H1 (cell line): ENCODE results near the gene ESRRB. TPM values are rescaled to one million over a fixed set of nuclear protein-coding genes. Genes with fewer than 3 reads are reported as not detected.

Experiments
- CTCF ChIA-PET: fragments of 300-600 bp; sonication (Branson Sonifier 250); formaldehyde crosslinking; loops from one replicate; lab custom pipeline; 2021; ENCODE audit not compliant: partially characterized antibody; lab: Charles Lee
- POLR2A ChIA-PET: fragments of 300-600 bp; sonication (Branson Sonifier 250); formaldehyde crosslinking; loops from one replicate; lab custom pipeline; 2021; ENCODE audit warnings: inconsistent platforms; ENCODE audit not compliant: partially characterized antibody; lab: Charles Lee
- DNase-seq, 2 experiments: peaks; one replicate each; pipeline versions ENCODE4 v3.0.0 to v3.0.0-alpha.2; 2010 to 2022; ENCODE audit warnings: low spot score in 2 of 2, low read depth in 1 of 2, mixed read lengths in 1 of 2
- FAIRE-seq: peaks from 2 replicates; lab custom pipeline; 2011; peaks lifted over from hg19 to GRCh38; lab: Jason Lieb, UNC
- H2AFZ ChIP-seq: 2 replicates; pipeline ENCODE4 v1.8.1; 2012; ENCODE audit warnings: low read length, inconsistent platforms
- H2AK5ac ChIP-seq: 2 replicates; pipeline ENCODE4 v1.6.1; 2013; ENCODE audit warnings: low read depth, low read length
- H2BK120ac ChIP-seq: replicated peaks from 2 replicates; pipeline ENCODE3; 2013; ENCODE audit warnings: low read depth, low read length, inconsistent platforms
- H2BK12ac ChIP-seq: 2 replicates; pipeline ENCODE4 v1.6.1; 2013; ENCODE audit warnings: low read depth, low read length
- H2BK15ac ChIP-seq: 2 replicates; pipeline ENCODE4 v1.6.1; 2013; ENCODE audit warnings: low read length
- H2BK20ac ChIP-seq: 2 replicates; pipeline ENCODE4 v1.6.1; 2013; ENCODE audit warnings: low read length
- H2BK5ac ChIP-seq: 2 replicates; pipeline ENCODE4 v1.6.1; 2013; ENCODE audit warnings: low read depth, low read length
- H3K14ac ChIP-seq: 2 replicates; pipeline ENCODE4 v1.6.1; 2013; ENCODE audit warnings: inconsistent platforms; ENCODE audit not compliant: insufficient read length
- H3K18ac ChIP-seq: 2 replicates; pipeline ENCODE4 v1.6.1; 2013; ENCODE audit warnings: low read length; ENCODE audit errors: extremely low read depth
- H3K23ac ChIP-seq: 2 replicates; pipeline ENCODE4 v1.6.1; 2013; ENCODE audit warnings: inconsistent platforms; ENCODE audit not compliant: insufficient read length
- H3K23me2 ChIP-seq: 2 replicates; pipeline ENCODE4 v1.6.1; 2013; ENCODE audit warnings: low read depth, low read length
- H3K27ac ChIP-seq: 2 replicates; pipeline ENCODE4 v1.6.1; 2011; ENCODE audit warnings: low read depth, low read length, inconsistent platforms
- H3K27me3 ChIP-seq, 4 experiments: replicated peaks in 1 of 4; 1 replicate in 1 of 4; 2 replicates in 3 of 4; pipeline versions ENCODE4 v1.6.1 to v1.8.1; 2011 to 2013; ENCODE audit warnings: low read length in 3 of 4, mild to moderate bottlenecking in 3 of 4, inconsistent platforms in 2 of 4, mixed read lengths in 2 of 4, moderate library complexity in 1 of 4; ENCODE audit not compliant: control insufficient read depth in 3 of 4, insufficient read depth in 3 of 4; ENCODE audit errors: extremely low read depth in 1 of 4
- H3K36me3 ChIP-seq, 4 experiments: 2 replicates each; pipeline versions ENCODE4 v1.6.1 to v1.8.1; 2011 to 2013; ENCODE audit warnings: mild to moderate bottlenecking in 4 of 4, low read length in 3 of 4, moderate library complexity in 2 of 4, control low read depth in 1 of 4, inconsistent platforms in 1 of 4; ENCODE audit not compliant: insufficient read depth in 4 of 4, control insufficient read depth in 2 of 4
- H3K4ac ChIP-seq: replicated peaks from 2 replicates; pipeline ENCODE3; 2013; ENCODE audit warnings: low read length, low read depth, mixed read lengths, inconsistent platforms; ENCODE audit not compliant: insufficient read length
- H3K4me1 ChIP-seq, 4 experiments: replicated peaks in 1 of 4; 1 replicate in 1 of 4; 2 replicates in 3 of 4; pipeline versions ENCODE4 v1.6.1 to v1.8.1; 2011 to 2013; ENCODE audit warnings: low read length in 3 of 4, inconsistent platforms in 2 of 4, mixed read lengths in 1 of 4; ENCODE audit not compliant: insufficient read depth in 4 of 4, control insufficient read depth in 3 of 4
- H3K4me2 ChIP-seq, 2 experiments: 2 replicates each; pipeline versions ENCODE4 v1.6.1 to v1.8.1; 2011 to 2013; ENCODE audit warnings: low read depth in 2 of 2, low read length in 2 of 2, control low read depth in 1 of 2, inconsistent platforms in 1 of 2, mild to moderate bottlenecking in 1 of 2; ENCODE audit not compliant: insufficient read depth in 1 of 2
- H3K4me3 ChIP-seq, 4 experiments: fragments of 200-600, 300-600 bp in 1 of 4; sonication (generic), shearing (Covaris generic), sonication (Bioruptor Twin) in 1 of 4; 2 replicates each; pipeline versions ENCODE4 v1.5.1 to v1.8.1; 2011 to 2016; ENCODE audit warnings: low read length in 4 of 4, low read depth in 3 of 4, control low read depth in 2 of 4, inconsistent platforms in 2 of 4, mild to moderate bottlenecking in 2 of 4, mixed read lengths in 1 of 4, moderate library complexity in 1 of 4; ENCODE audit not compliant: insufficient read depth in 2 of 4; ENCODE audit errors: extremely low read depth in 1 of 4
- H3K56ac ChIP-seq: replicated peaks from 2 replicates; pipeline ENCODE3; 2013; ENCODE audit warnings: low read depth, mild to moderate bottlenecking, mixed read lengths, low read length, inconsistent platforms; ENCODE audit not compliant: insufficient read length
- H3K79me1 ChIP-seq: 2 replicates; pipeline ENCODE4 v1.6.1; 2013; ENCODE audit warnings: low read depth, low read length, control low read depth
- H3K79me2 ChIP-seq, 2 experiments: 2 replicates each; pipeline versions ENCODE4 v1.6.1 to v1.8.1; 2012 to 2013; ENCODE audit warnings: low read length in 2 of 2, mild to moderate bottlenecking in 2 of 2, inconsistent platforms in 1 of 2; ENCODE audit not compliant: insufficient read depth in 2 of 2, control insufficient read depth in 1 of 2
- H3K9ac ChIP-seq, 4 experiments: replicated peaks in 1 of 4; 1 replicate in 1 of 4; 2 replicates in 3 of 4; pipeline versions ENCODE4 v1.6.1 to v1.8.1; 2011 to 2013; ENCODE audit warnings: low read depth in 3 of 4, low read length in 3 of 4, control low read depth in 2 of 4, mild to moderate bottlenecking in 2 of 4, moderate library complexity in 2 of 4, inconsistent platforms in 1 of 4; ENCODE audit errors: extremely low read depth in 1 of 4
- H3K9me3 ChIP-seq, 2 experiments: 2 replicates each; pipeline versions ENCODE4 v1.6.1 to v1.8.1; 2012 to 2013; ENCODE audit warnings: mild to moderate bottlenecking in 2 of 2, moderate library complexity in 2 of 2, control low read depth in 1 of 2, inconsistent platforms in 1 of 2, low read depth in 1 of 2, low read length in 1 of 2, mixed read lengths in 1 of 2; ENCODE audit not compliant: insufficient read depth in 2 of 2
- H4K20me1 ChIP-seq, 2 experiments: replicated peaks in 1 of 2; 2 replicates each; pipeline versions ENCODE3 to v1.8.1; 2011 to 2013; ENCODE audit warnings: inconsistent platforms in 2 of 2, low read length in 2 of 2, mild to moderate bottlenecking in 1 of 2; ENCODE audit not compliant: insufficient read depth in 2 of 2, control insufficient read depth in 1 of 2
- H4K5ac ChIP-seq: 2 replicates; pipeline ENCODE4 v1.6.1; 2013; ENCODE audit warnings: low read length, low read depth, mixed read lengths, inconsistent platforms; ENCODE audit not compliant: insufficient read length
- H4K8ac ChIP-seq: 2 replicates; pipeline ENCODE4 v1.8.0; 2013; ENCODE audit warnings: mild to moderate bottlenecking, moderate library complexity, low read length, inconsistent platforms; ENCODE audit not compliant: insufficient read depth; ENCODE audit errors: extremely low read depth
- H4K91ac ChIP-seq: replicated peaks from 2 replicates; pipeline ENCODE3; 2013; ENCODE audit warnings: low read length, mixed read lengths, inconsistent platforms; ENCODE audit not compliant: insufficient read length
- ATF2 ChIP-seq: IDR thresholded peaks from 2 replicates; pipeline ENCODE4 v1.6.1; 2012; ENCODE audit warnings: low read length, inconsistent platforms
- CHD1 ChIP-seq: IDR thresholded peaks from 2 replicates; pipeline ENCODE4 v1.6.1; 2012; ENCODE audit warnings: low read depth, low read length, improper control_type of control experiment
- EGR1 ChIP-seq: IDR thresholded peaks from 2 replicates; pipeline ENCODE4 v1.6.1; 2011; ENCODE audit warnings: low read depth, low read length, borderline replicate concordance
- GABPA ChIP-seq: IDR thresholded peaks from 2 replicates; pipeline ENCODE4 v1.6.1; 2011; ENCODE audit warnings: mild to moderate bottlenecking, low read length, moderate library complexity, borderline replicate concordance; ENCODE audit not compliant: insufficient read depth
- JUND ChIP-seq: IDR thresholded peaks from 2 replicates; pipeline ENCODE4 v1.6.1; 2011; ENCODE audit warnings: mild to moderate bottlenecking, improper control_type of control experiment, low read length
- NANOG ChIP-seq: IDR thresholded peaks from 2 replicates; pipeline ENCODE4 v1.6.1; 2011; ENCODE audit warnings: low read length, low read depth, mild to moderate bottlenecking, inconsistent platforms; ENCODE audit not compliant: insufficient read depth, poor library complexity, severe bottlenecking
- TBP ChIP-seq: IDR thresholded peaks from 2 replicates; pipeline ENCODE4 v1.6.1; 2011; ENCODE audit warnings: low read depth, low read length, improper control_type of control experiment
- WGBS, 2 experiments: shearing (Covaris generic) in 1 of 2; methylation state at CpG; one replicate each; pipeline versions ENCODE4 v1.1.6 to v1.1.7; 2013 to 2015; ENCODE audit warnings: low lambda C conversion rate in 2 of 2, mixed read lengths in 2 of 2, inconsistent platforms in 1 of 2, low coverage in 1 of 2, missing lambda C conversion rate in 1 of 2; ENCODE audit not compliant: insufficient replicate concordance in 2 of 2, insufficient coverage in 1 of 2, insufficient read length in 1 of 2; ENCODE audit errors: extremely low coverage in 1 of 2, missing lambda C conversion rate in 1 of 2; 5-methylcytosine and 5-hydroxymethylcytosine counted together
- polyA plus RNA-seq, 7 experiments: library from polyadenylated mRNA; depleted of rRNA in 3 of 7; stranded (reverse) in 5 of 7; unstranded in 2 of 7; fragments of >200 nt in 5 of 7; fragments of 200-250 nt in 2 of 7; gene quantifications; 1 replicate in 5 of 7; 2 replicates in 1 of 7; 4 replicates in 1 of 7; pipeline versions ENCODE4 v1.2.1 to v1.2.3, GENCODE V29; 2011 to 2013; ENCODE audit warnings: missing spikeins in 2 of 7, mixed read lengths in 2 of 7
- total RNA-seq: library from RNA; stranded (reverse); fragmentation: NEBNext Ultra II Directional; extraction: Animal tissue kit (Norgen Biotek cat#: 25700); gene quantifications from 2 replicates; pipeline ENCODE4 v1.2.1, GENCODE V29; 2021

ESRRB gene
- total and polyA plus RNA-seq, 2 of the 8 experiments (the other 6 are each of a cell fraction or from before 2014, with no cell fraction given) = 0.29 to 0.45 TPM

DNA sequence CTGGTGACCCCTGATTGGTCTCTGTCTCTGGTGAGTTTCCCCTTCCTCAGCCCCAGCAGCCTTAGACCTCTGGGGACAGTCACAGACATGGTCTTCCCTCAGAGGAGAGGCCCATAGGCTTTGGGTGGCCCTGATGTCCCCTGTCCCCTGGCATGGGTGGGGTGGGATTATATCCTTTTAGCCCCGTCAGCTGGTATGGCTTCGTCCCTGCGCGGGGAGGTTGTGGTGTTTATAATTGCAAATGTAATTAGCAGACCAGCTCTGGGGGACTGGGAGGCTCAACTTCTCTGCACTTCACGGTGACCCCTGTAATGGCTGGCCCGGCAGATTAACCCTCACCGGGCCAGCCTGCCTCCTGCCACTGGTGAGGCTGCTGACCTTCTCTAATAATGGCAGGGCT, 5.1 kb downstream of the ESRRB start:
- H3K18ac ChIP-seq = no peak overlapping the region
- FAIRE-seq = no peak
- H2BK12ac ChIP-seq = no peak overlapping the region
- peaks cover 27 to 41% (median 33%) of the 10 kb centered on the region in 4 experiments for H3K27me3 ChIP-seq
- no peak overlapping the region for H2BK20ac ChIP-seq
- H3K4ac ChIP-seq = no peak overlapping the region
- no peaks in the 10 kb centered on the region for H3K79me2 ChIP-seq
- H3K9ac ChIP-seq = no peak overlapping the region
- H3K4me2 ChIP-seq = no peak overlapping the region
- H4K8ac ChIP-seq = no peak overlapping the region
- no peak overlapping the region for H2BK15ac ChIP-seq
- H4K20me1 ChIP-seq = no peaks in the 10 kb centered on the region
- CTCF ChIA-PET = interaction anchor here (1.1 kb wide), 2 partner anchors 28 to 130 kb away, joined by 3 read pairs; no protein-coding TSS in a partner anchor
- H3K36me3 ChIP-seq = peaks cover 0 to 6% (median 0%) of the 10 kb centered on the region in 4 experiments; a peak in 1 of 8 replicates
- no peak overlapping the region for H2AFZ ChIP-seq
- peaks cover 0 to 5% (median 2%) of the 10 kb centered on the region in 4 experiments; a peak in 3 of 7 replicates for H3K4me1 ChIP-seq
- H4K91ac ChIP-seq = no peak overlapping the region
- H3K9me3 ChIP-seq = no peaks in the 10 kb centered on the region
- no peak overlapping the region for H3K4me3 ChIP-seq
- no peak overlapping the region for H4K5ac ChIP-seq
- 69% methylated on average over 7 of the region's 7 CpGs; no CpG with 5 or more reads in 1 of the 2 experiments for WGBS, 2 experiments
- H3K56ac ChIP-seq = no peak overlapping the region
- POLR2A ChIA-PET = interaction anchor here (1.1 kb wide), 1 partner anchor 10 kb away, joined by 4 read pairs; no protein-coding TSS in a partner anchor
- no peaks in the 10 kb centered on the region for H3K79me1 ChIP-seq
- H2AK5ac ChIP-seq = no peak overlapping the region
- no peak for DNase-seq
- TF ChIP-seq NANOG (no peak), JUND (no peak), GABPA (no peak), ATF2 (no peak), EGR1 (no peak), TBP (no peak), CHD1 (no peak)
- H3K23ac ChIP-seq = no peak overlapping the region
- no peak overlapping the region for H3K14ac ChIP-seq
- no peak overlapping the region for H2BK5ac ChIP-seq
- no peak overlapping the region for H3K27ac ChIP-seq
- no peak overlapping the region for H2BK120ac ChIP-seq
- H3K23me2 ChIP-seq = peaks cover 11% of the 10 kb centered on the region; the same call in 1 of the 2 replicates
